ENCODE data around the gene TSEN2. TPM values are rescaled to one million over a fixed set of nuclear protein-coding genes. Genes with fewer than 3 reads are reported as not detected.

The TSEN2 gene
- total RNA-seq, 1 donor from 2014 or later, result 16.0 TPM

DNA sequence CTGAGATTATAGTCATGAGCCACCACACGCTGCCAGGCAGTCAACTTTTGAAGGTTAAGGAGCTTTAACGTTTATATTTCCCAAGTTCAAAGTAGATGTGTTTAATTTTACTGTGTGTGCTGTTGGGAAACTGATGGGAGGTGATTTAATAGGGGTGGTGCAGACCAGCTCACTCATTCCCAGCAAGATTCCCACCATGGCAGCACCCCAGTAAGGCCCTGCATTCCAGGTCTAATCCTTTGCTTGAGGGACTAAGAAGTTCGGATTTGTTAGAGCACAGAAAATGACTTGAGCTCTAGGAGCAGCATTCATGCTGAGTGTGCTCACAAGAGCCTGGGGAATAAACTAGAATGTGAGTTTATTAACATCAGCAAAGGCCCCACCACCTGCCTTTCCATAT, 25.2 kb downstream of the TSEN2 start:
- no peak overlapping the region for H3K4me3 ChIP-seq
- no peaks in the 10 kb centered on the region for H3K27me3 ChIP-seq
- H3K4me1 ChIP-seq, result no peaks in the 10 kb centered on the region
- TF ChIP-seq, protein P1, sequence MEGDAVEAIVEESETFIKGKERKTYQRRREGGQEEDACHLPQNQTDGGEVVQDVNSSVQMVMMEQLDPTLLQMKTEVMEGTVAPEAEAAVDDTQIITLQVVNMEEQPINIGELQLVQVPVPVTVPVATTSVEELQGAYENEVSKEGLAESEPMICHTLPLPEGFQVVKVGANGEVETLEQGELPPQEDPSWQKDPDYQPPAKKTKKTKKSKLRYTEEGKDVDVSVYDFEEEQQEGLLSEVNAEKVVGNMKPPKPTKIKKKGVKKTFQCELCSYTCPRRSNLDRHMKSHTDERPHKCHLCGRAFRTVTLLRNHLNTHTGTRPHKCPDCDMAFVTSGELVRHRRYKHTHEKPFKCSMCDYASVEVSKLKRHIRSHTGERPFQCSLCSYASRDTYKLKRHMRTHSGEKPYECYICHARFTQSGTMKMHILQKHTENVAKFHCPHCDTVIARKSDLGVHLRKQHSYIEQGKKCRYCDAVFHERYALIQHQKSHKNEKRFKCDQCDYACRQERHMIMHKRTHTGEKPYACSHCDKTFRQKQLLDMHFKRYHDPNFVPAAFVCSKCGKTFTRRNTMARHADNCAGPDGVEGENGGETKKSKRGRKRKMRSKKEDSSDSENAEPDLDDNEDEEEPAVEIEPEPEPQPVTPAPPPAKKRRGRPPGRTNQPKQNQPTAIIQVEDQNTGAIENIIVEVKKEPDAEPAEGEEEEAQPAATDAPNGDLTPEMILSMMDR (IDR thresholded peaks at IDR 0.05), result no peak
- intact Hi-C loops (cut with DNase I), result no loop called here
- H3K9me3 ChIP-seq, result no peaks in the 10 kb centered on the region
- H3K36me3 ChIP-seq, result peaks cover 22% of the 10 kb centered on the region
- ATAC-seq, result no peak
- DNase-seq, result no peak
- H3K27ac ChIP-seq, result no peak overlapping the region

DNA sequence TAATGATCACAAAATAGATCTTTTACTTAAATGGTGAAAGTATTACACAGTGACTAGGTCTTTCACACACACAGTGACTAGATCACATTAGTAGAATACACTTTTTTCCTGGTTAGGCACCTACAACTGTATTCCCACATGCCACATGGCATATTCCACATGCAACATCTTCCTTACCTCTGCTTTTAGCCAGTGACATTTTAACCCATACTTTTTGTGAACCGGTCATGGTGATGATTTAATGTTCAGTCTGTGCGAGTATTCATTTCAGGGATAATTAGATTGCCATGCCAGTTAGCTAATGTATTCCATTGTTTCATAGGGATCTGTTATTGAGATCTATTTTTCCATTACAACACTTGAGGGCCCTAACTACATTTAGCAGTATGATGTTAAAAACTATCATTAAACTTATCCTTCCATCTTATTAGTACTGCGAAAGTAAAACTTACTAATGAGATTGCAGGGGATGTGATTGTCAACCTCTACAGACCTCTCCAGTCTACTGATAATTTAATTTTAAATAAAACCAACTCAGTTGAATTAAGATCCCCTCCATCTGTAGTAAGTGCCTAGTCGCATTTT, 28.3 kb downstream of the TSEN2 start:
- intact Hi-C loops (cut with DNase I), result no loop called here
- Histone ChIP-seq H3K36me3 (peaks cover 13% of the 10 kb centered on the region), H3K27me3 (no peaks in the 10 kb centered on the region), H3K4me3 (no peak overlapping the region), H3K4me1 (no peaks in the 10 kb centered on the region), H3K9me3 (no peaks in the 10 kb centered on the region), H3K27ac (no peak overlapping the region)
- DNase-seq (no peak), ATAC-seq (no peak)
- TF ChIP-seq, protein P1 (IDR thresholded peaks at IDR 0.05), result no peak

DNA sequence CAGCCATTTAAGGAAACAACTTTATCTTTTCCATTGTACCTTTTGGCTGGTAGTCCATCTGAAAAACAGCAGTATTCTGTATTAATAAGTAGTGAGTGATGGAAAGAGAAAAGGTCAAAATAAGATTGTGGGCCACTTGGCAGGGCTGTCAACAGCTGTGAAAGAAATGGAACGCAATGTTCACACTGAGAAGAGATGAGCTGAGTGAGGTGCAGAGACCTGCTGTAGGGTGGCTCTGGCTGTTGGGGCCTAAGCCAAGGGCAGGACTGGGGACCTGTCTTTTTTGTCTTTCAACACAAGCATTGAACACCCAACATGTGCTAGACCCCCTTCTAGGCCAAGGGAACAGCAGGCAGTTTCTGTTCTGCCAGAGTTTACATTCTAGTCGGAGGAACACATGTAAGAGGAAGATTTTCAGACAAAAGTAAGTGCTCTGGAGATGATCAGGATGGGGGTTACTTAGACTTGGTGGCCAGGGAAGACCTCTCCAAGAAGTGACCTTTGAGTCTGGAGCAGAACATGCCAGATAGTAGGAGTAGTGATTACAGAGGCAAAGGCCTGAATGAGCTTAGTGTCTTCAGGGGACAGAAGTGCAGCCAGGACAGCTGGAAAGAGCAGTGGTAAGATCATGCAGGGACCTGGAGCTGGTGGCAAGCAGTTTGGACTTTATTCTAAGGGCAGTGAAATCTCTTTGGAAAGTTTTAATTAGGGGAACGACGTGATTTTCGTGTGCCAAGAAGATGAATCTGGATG, 29.6 kb downstream of the TSEN2 start:
- Histone ChIP-seq H3K4me3 (no peak overlapping the region), H3K9me3 (no peaks in the 10 kb centered on the region), H3K4me1 (no peaks in the 10 kb centered on the region), H3K27me3 (no peaks in the 10 kb centered on the region), H3K36me3 (peaks cover 13% of the 10 kb centered on the region), H3K27ac (no peak overlapping the region)
- DNase-seq, result no peak
- TF ChIP-seq, protein P1 (IDR thresholded peaks at IDR 0.05), result no peak
- intact Hi-C loops (cut with DNase I), result no loop called here
- no peak for ATAC-seq

DNA sequence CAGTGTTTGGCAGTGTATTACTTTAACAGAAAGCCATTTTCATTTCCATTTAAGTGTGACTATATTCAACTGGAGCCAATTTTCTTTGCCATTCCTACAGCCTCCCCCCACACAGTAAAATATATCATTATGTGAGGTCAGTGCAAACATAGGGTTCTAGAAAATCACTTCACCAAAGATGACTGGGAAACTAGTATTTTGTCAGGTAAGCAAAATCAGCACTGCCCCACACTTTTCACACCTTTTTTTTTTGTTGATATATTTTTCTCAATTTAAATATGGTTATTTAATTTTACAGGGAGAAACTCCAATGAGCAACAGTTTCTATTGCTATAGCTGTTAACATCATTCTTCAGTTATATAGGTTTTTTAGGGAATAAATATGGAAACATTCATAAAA, 31.4 kb downstream of the TSEN2 start:
- intact Hi-C loops (cut with DNase I), result no loop called here
- Histone ChIP-seq H3K4me1 (no peaks in the 10 kb centered on the region), H3K36me3 (no peaks in the 10 kb centered on the region), H3K27ac (no peak overlapping the region), H3K4me3 (no peak overlapping the region), H3K27me3 (no peaks in the 10 kb centered on the region), H3K9me3 (no peaks in the 10 kb centered on the region)
- TF ChIP-seq, protein P1 (IDR thresholded peaks at IDR 0.05), result no peak
- no peak for ATAC-seq
- no peak for DNase-seq

DNA sequence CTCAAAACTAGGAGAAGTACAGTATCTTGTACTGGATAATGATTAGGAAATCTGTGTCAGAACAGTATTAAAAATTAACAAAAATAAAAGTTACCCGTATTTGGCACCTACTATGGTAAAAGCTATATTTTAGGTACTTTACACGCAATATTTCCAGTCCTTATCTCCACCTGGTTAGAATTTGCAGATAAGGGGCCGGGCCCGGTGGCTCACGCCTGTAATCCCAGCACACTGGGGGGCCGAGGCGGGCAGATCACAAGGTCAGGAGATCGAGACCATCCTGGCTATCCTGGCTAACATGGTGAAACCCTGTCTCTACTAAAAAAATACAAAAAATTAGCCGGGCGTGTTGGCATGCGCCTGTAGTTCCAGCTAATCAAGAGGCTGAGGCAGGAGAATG, 32.6 kb downstream of the TSEN2 start:
- Histone ChIP-seq H3K27me3 (no peaks in the 10 kb centered on the region), H3K27ac (no peak overlapping the region), H3K4me3 (no peak overlapping the region), H3K36me3 (no peaks in the 10 kb centered on the region), H3K4me1 (peaks cover under 1% of the 10 kb centered on the region), H3K9me3 (no peaks in the 10 kb centered on the region)
- no peak for ATAC-seq
- intact Hi-C loops (cut with DNase I), result no loop called here
- DNase-seq, result no peak
- TF ChIP-seq, protein P1 (IDR thresholded peaks at IDR 0.05), result no peak

Measured in upper lobe of right lung (tissue), 1 donor.